Ascending aorta (tissue), 2 donors: ENCODE results near the gene AIG1. TPM values are rescaled to one million over a fixed set of nuclear protein-coding genes. Genes with fewer than 3 reads are reported as not detected.

ENCODE experiments used
- DNase-seq, 2 donors: peaks; one replicate each; pipeline ENCODE4 v3.0.0-alpha.2; 2019; ENCODE audit warnings: low spot score in 2 of 2
- H3K27ac ChIP-seq, 2 donors: fragments of 200-600 bp; sonication (generic); one replicate each; pipeline ENCODE4 v1.5.1; 2016 to 2017; ENCODE audit warnings: mild to moderate bottlenecking in 1 of 2
- H3K27me3 ChIP-seq: fragments of 200-600 bp; sonication (generic); one replicate; pipeline ENCODE4 v1.5.1; 2017
- H3K36me3 ChIP-seq, 2 donors: fragments of 200-600 bp; sonication (generic); one replicate each; pipeline ENCODE4 v1.5.1; 2016
- H3K4me1 ChIP-seq, 2 donors: fragments of 200-600 bp; sonication (generic); one replicate each; pipeline ENCODE4 v1.5.1; 2016 to 2017; ENCODE audit warnings: mild to moderate bottlenecking in 1 of 2
- H3K4me3 ChIP-seq, 2 donors: fragments of 200-600 bp; sonication (generic); one replicate each; pipeline ENCODE4 v1.5.1; 2016 to 2017; ENCODE audit warnings: mild to moderate bottlenecking in 1 of 2
- H3K9me3 ChIP-seq, 2 donors: fragments of 200-600 bp; sonication (generic); one replicate each; pipeline ENCODE4 v1.5.1; 2016
- CTCF ChIP-seq, 3 experiments: fragments of 200-600 bp in 2 of 3; fragments of 450-650 bp in 1 of 3; sonication (generic) in 2 of 3; IDR thresholded peaks; one replicate each; pipeline ENCODE4 v1.5.1; 2016 to 2019; ENCODE audit warnings: antibody characterized with exemption in 3 of 3, mild to moderate bottlenecking in 1 of 3, moderate library complexity in 1 of 3
- intact Hi-C: fragments of 100-400 bp; cut with DNase I; formaldehyde crosslinking; loops from one replicate; pipeline ENCODE4 v1.15.1; 2023
- total RNA-seq: library from RNA; depleted of rRNA; stranded (reverse); fragments of >200 nt; gene quantifications from one replicate; pipeline ENCODE4 v1.1.0, GENCODE V29; 2016

The AIG1 gene
- total RNA-seq, 1 donor from 2014 or later: 5.3 TPM

DNA sequence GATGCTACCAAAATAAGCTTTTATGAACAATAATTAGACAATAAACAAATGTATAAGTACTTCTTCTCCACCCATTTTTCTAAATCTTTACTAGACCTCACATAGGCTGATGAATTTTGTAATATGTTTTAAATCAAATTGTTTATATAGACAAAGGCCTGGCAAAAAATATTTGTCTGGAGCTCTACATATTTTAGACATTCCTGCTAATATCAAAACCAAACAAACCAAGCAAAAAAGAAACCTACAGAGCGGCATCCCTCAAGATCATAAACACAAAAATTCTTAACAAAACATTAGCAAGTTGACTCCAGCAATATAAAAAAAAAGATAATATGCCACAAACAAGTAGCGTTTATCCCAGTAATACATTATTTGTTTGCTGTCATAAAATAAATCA is 302.6 kb downstream of the AIG1 start:
- H3K27ac ChIP-seq: no peak overlapping the region
- no peak for DNase-seq
- no peaks in the 10 kb centered on the region for H3K9me3 ChIP-seq
- no peaks in the 10 kb centered on the region for H3K27me3 ChIP-seq
- H3K36me3 ChIP-seq: no peaks in the 10 kb centered on the region
- H3K4me1 ChIP-seq: no peaks in the 10 kb centered on the region
- intact Hi-C loops: no loop called here
- no peak overlapping the region for H3K4me3 ChIP-seq
- no peak for TF ChIP-seq CTCF (IDR thresholded peaks at IDR 0.05)

GRCh38 chr6:143368426-143368825 is 307.7 kb downstream of the AIG1 start:
- no peak for TF ChIP-seq CTCF (IDR thresholded peaks at IDR 0.05)
- Histone ChIP-seq H3K9me3 (no peaks in the 10 kb centered on the region), H3K27me3 (no peaks in the 10 kb centered on the region), H3K27ac (no peak overlapping the region), H3K36me3 (no peaks in the 10 kb centered on the region), H3K4me1 (no peaks in the 10 kb centered on the region), H3K4me3 (no peak overlapping the region)
- DNase-seq: no peak
- intact Hi-C loops: no loop called here

- intact Hi-C loops: no loop called here
- Histone ChIP-seq H3K27me3 (no peaks in the 10 kb centered on the region), H3K4me1 (no peaks in the 10 kb centered on the region), H3K36me3 (no peaks in the 10 kb centered on the region), H3K27ac (no peak overlapping the region), H3K4me3 (no peak overlapping the region), H3K9me3 (no peaks in the 10 kb centered on the region)
- DNase-seq: no peak
- TF ChIP-seq CTCF (IDR thresholded peaks at IDR 0.05): no peak
Measured at GRCh38 chr6:143369971-143370370, 309.3 kb downstream of the AIG1 start.

DNA sequence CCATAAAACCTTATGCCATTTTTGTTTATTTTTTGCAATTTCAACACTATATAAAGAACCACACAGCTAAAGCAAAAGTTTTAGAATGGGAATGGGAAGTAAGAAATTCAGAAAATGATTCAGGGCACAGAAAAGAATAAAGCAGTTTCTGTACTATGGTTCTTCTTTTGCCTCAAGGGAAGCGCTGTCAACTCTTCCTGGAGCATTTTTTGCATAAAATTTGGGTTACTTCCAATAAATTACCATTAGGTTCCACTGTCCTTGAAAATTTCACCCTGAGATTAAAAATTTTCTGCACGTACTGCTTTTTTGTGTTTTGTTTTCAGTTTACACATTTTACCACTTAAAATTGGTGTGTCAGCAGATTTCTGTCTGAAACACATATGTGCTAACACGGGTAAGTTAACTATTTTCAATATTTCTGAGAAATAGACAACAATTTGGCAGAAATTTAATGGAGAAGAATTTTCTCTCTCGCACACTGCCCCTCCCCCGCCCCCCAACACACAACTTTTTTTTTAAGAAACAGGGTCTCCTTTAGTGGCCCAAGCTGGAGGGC is 310.2 kb downstream of the AIG1 start:
- H3K27ac ChIP-seq: no peak overlapping the region
- no peaks in the 10 kb centered on the region for H3K36me3 ChIP-seq
- TF ChIP-seq CTCF (IDR thresholded peaks at IDR 0.05): no peak
- intact Hi-C loops: no loop called here
- no peaks in the 10 kb centered on the region for H3K9me3 ChIP-seq
- H3K4me1 ChIP-seq: no peaks in the 10 kb centered on the region
- H3K27me3 ChIP-seq: no peaks in the 10 kb centered on the region
- no peak overlapping the region for H3K4me3 ChIP-seq
- DNase-seq: no peak

- Histone ChIP-seq H3K27me3 (no peaks in the 10 kb centered on the region), H3K9me3 (no peaks in the 10 kb centered on the region), H3K36me3 (no peaks in the 10 kb centered on the region), H3K4me1 (no peaks in the 10 kb centered on the region), H3K4me3 (no peak overlapping the region), H3K27ac (no peak overlapping the region)
- no peak for DNase-seq
- no peak for TF ChIP-seq CTCF (IDR thresholded peaks at IDR 0.05)
- intact Hi-C loops: no loop called here
Measured at GRCh38 chr6:143372199-143372882, 311.7 kb downstream of the AIG1 start.
